A549 (cell line): ENCODE results near the gene CCDC183. TPM values are rescaled to one million over a fixed set of nuclear protein-coding genes. Genes with fewer than 3 reads are reported as not detected.
"Not testable (repeated sequence)": the region's sequence is repeated elsewhere in the genome, so short reads cannot be mapped to it uniquely, and the experiment has no call there.

Experiments
- ATAC-seq, 2 experiments: fragments of 200-7000 bp in 1 of 2; fragments of >200 bp in 1 of 2; cut with Nextera tagmentation in 1 of 2; cut with Tn5 transposase in 1 of 2; 3 replicates each; pipeline versions ENCODE4 v1.8.0 to v1.9.1; 2018 to 2020; ENCODE audit warnings: mild to moderate bottlenecking in 1 of 2, moderate library complexity in 1 of 2
- CTCF ChIA-PET: fragments of 300-600 bp; sonication (Branson Sonifier 250); formaldehyde crosslinking; extraction: SDS; loops from one replicate; lab custom pipeline; 2021; ENCODE audit warnings: antibody characterized with exemption, inconsistent platforms; lab: Yijun Ruan, JAX
- POLR2A ChIA-PET: fragments of 350-600 bp; formaldehyde crosslinking; extraction: SDS; loops from one replicate; lab custom pipeline; 2021; ENCODE audit warnings: antibody characterized with exemption, inconsistent platforms; lab: Yijun Ruan, JAX
- DNase-seq, 2 experiments: peaks; one replicate each; pipeline versions ENCODE4 v3.0.0 to v3.0.0-alpha.2; 2011 to 2016; ENCODE audit warnings: low read depth in 1 of 2, low spot score in 1 of 2
- FAIRE-seq: peaks from 2 replicates; lab custom pipeline; 2011; peaks lifted over from hg19 to GRCh38; lab: Jason Lieb, UNC
- H3K27ac ChIP-seq, 2 experiments: fragments of >200 bp; sonication (Bioruptor Twin); formaldehyde crosslinking; 3 replicates each; pipeline ENCODE4 v1.5.1; 2016 to 2017
- H3K4me1 ChIP-seq: fragments of >200 bp; sonication (Bioruptor Twin); formaldehyde crosslinking; 3 replicates; pipeline ENCODE4 v1.6.1; 2016
- H3K4me2 ChIP-seq: fragments of >200 bp; sonication (Bioruptor Twin); formaldehyde crosslinking; 3 replicates; pipeline ENCODE4 v1.6.1; 2016
- H3K4me3 ChIP-seq: fragments of >200 bp; sonication (Bioruptor Twin); formaldehyde crosslinking; 3 replicates; pipeline ENCODE4 v1.5.1; 2016
- H3K9me3 ChIP-seq: fragments of >200 bp; sonication (Bioruptor Twin); formaldehyde crosslinking; 3 replicates; pipeline ENCODE4 v1.6.1; 2016
- BHLHE40 ChIP-seq: IDR thresholded peaks from 2 replicates; pipeline ENCODE4 v1.6.1; 2012; ENCODE audit warnings: low read depth, low read length, inconsistent platforms
- CBX8 ChIP-seq: fragments of 200-600 bp; sonication (generic); IDR thresholded peaks from 2 replicates; pipeline ENCODE4 v1.6.1; 2016
- CEBPB ChIP-seq, 2 experiments: fragments of >200 bp in 1 of 2; sonication (Bioruptor Twin) in 1 of 2; formaldehyde crosslinking in 1 of 2; IDR thresholded peaks; 2 replicates each; pipeline ENCODE4 v1.6.1; 2012 to 2016
- FOSB ChIP-seq: fragments of 250-450 bp; sonication (Bioruptor Pico); IDR thresholded peaks from 2 replicates; pipeline ENCODE4 v1.5.0; 2020; ENCODE audit warnings: mild to moderate bottlenecking, moderate library complexity
- FOSL2 ChIP-seq, 2 experiments: fragments of 450-650 bp in 1 of 2; fragments of >200 bp in 1 of 2; sonication (Bioruptor Twin) in 1 of 2; formaldehyde crosslinking; IDR thresholded peaks; 2 replicates each; pipeline versions ENCODE4 v1.5.0 to v1.6.1; 2016 to 2020; ENCODE audit warnings: mild to moderate bottlenecking in 1 of 2, moderate library complexity in 1 of 2
- HDAC2 ChIP-seq: fragments of 200-600 bp; sonication (generic); IDR thresholded peaks from 2 replicates; pipeline ENCODE4 v1.6.1; 2016
- HOXA7 ChIP-seq: fragments of 250-450 bp; sonication (Bioruptor Pico); IDR thresholded peaks from 2 replicates; pipeline ENCODE4 v1.5.0; 2020; ENCODE audit warnings: mild to moderate bottlenecking, moderate library complexity
- HOXB5 ChIP-seq: fragments of 250-450 bp; sonication (Bioruptor Pico); IDR thresholded peaks from 2 replicates; pipeline ENCODE4 v1.5.0; 2020; ENCODE audit warnings: mild to moderate bottlenecking, moderate library complexity
- PBX3 ChIP-seq: IDR thresholded peaks from 2 replicates; pipeline ENCODE4 v1.6.1; 2012
- PHF8 ChIP-seq: fragments of 200-600 bp; sonication (generic); IDR thresholded peaks from 2 replicates; pipeline ENCODE4 v1.6.1; 2016; ENCODE audit warnings: low read depth, mild to moderate bottlenecking, antibody characterized with exemption, moderate library complexity, borderline replicate concordance
- POLR2A ChIP-seq: IDR thresholded peaks from 2 replicates; pipeline ENCODE4 v1.6.1; 2012; ENCODE audit warnings: mild to moderate bottlenecking, low read length
- RCOR1 ChIP-seq: fragments of 150-350 bp; IDR thresholded peaks from 2 replicates; pipeline ENCODE4 v1.6.1; 2014; ENCODE audit warnings: antibody characterized with exemption, low read length, low read depth
- RFX5 ChIP-seq: fragments of 450-650 bp; IDR thresholded peaks from 2 replicates; pipeline ENCODE4 v1.7.1; 2014; ENCODE audit warnings: antibody characterized with exemption, mild to moderate bottlenecking, moderate library complexity
- RNF2 ChIP-seq: fragments of 200-600 bp; sonication (generic); IDR thresholded peaks from 2 replicates; pipeline ENCODE4 v1.6.1; 2016; ENCODE audit warnings: low read depth, mild to moderate bottlenecking, antibody characterized with exemption, moderate library complexity, borderline replicate concordance
- SMC3 ChIP-seq: fragments of >200 bp; sonication (Bioruptor Twin); formaldehyde crosslinking; IDR thresholded peaks from 3 replicates; pipeline ENCODE4 v1.6.1; 2018; ENCODE audit warnings: inconsistent platforms
- SREBF2 ChIP-seq: fragments of 450-650 bp; IDR thresholded peaks from 2 replicates; pipeline ENCODE4 v1.6.1; 2014; ENCODE audit warnings: mild to moderate bottlenecking, moderate library complexity
- TFCP2L1 ChIP-seq: fragments of 250-450 bp; sonication (Bioruptor Pico); IDR thresholded peaks from 2 replicates; pipeline ENCODE4 v1.5.0; 2021; ENCODE audit warnings: mild to moderate bottlenecking
- TP53 ChIP-seq: fragments of 250-450 bp; sonication (Bioruptor Pico); IDR thresholded peaks from 2 replicates; pipeline ENCODE4 v1.5.0; 2021; ENCODE audit warnings: mild to moderate bottlenecking, moderate library complexity
- USF2 ChIP-seq: fragments of 450-650 bp; IDR thresholded peaks from 2 replicates; pipeline ENCODE4 v1.6.1; 2014; ENCODE audit warnings: antibody characterized with exemption
- ZSCAN20 ChIP-seq: fragments of 250-450 bp; sonication (Bioruptor Pico); IDR thresholded peaks from 2 replicates; pipeline ENCODE4 v1.8.0; 2022; ENCODE audit warnings: mild to moderate bottlenecking, moderate library complexity
- WGBS: methylation state at CpG from one replicate; pipeline ENCODE4 v1.1.6; 2017; ENCODE audit errors: missing lambda C conversion rate; 5-methylcytosine and 5-hydroxymethylcytosine counted together
- polyA plus RNA-seq, 4 experiments: library from polyadenylated mRNA; depleted of rRNA in 3 of 4; stranded (reverse); fragments of >200 nt; fragmentation: RNase III in 1 of 4; extraction: RNeasy Plus Mini Kit Qiagen cat#74134 plus additional on column Dnase treatment in 1 of 4; gene quantifications; 2 replicates in 3 of 4; 3 replicates in 1 of 4; pipeline ENCODE4 v1.2.3, GENCODE V29; 2011 to 2017

CCDC183 gene
- polyA plus RNA-seq, 2 of the 4 experiments (the other 2 are of a cell fraction), result 0.90 to 1.4 TPM

- no peak for TF ChIP-seq HOXB5 (CRISPR knock-in tag)
- TF ChIP-seq RNF2, result no peak
- no peak for TF ChIP-seq SREBF2
- no peak for TF ChIP-seq HOXA7
- no peak for TF ChIP-seq RCOR1
- no peak for TF ChIP-seq TP53 (CRISPR knock-in tag)
- TF ChIP-seq BHLHE40, result no peak
- TF ChIP-seq FOSL2 (IDR thresholded peaks at IDR 0.05), result no peak
- TF ChIP-seq FOSL2 (CRISPR knock-in tag; IDR thresholded peaks at IDR 0.05), result no peak
- TF ChIP-seq ZSCAN20, result no peak
- no peak for TF ChIP-seq PBX3
- no peak for TF ChIP-seq HDAC2
- TF ChIP-seq USF2, result no peak
- no peak for TF ChIP-seq PHF8
- TF ChIP-seq SMC3, result no peak
- no peak for TF ChIP-seq CEBPB (IDR thresholded peaks at IDR 0.05)
- TF ChIP-seq RFX5, result no peak
- POLR2A ChIA-PET, result interaction anchor here (1.9 kb wide), 1 partner anchor 66 kb away, joined by 7 read pairs; no protein-coding TSS in a partner anchor
- Histone ChIP-seq H3K9me3 (no peaks in the 10 kb centered on the region), H3K4me3 (no peak overlapping the region), H3K27ac (no peak overlapping the region), H3K4me1 (peaks cover 37% of the 10 kb centered on the region), H3K4me2 (no peak overlapping the region)
- no peak for ATAC-seq
- CTCF ChIA-PET, result interaction anchor here (0.7 to 5.7 kb wide), 7 partner anchors 10 to 241 kb away, joined by 3 to 110 read pairs (median 6); partner anchors contain the start of genes AJM1 and RABL6
- DNase-seq, result no peak
- WGBS, result 88% methylated on average over 13 of the region's 14 CpGs
- no peak for FAIRE-seq
These were observed 1.7 kb upstream of the CCDC183 start for GRCh38 chr9:136794281-136794999.

- ChIA-PET CTCF (interaction anchor here (4.1 to 5.7 kb wide), 2 partner anchors 9 to 48 kb away, joined by 30 to 110 read pairs; partner anchors contain the start of genes AJM1 and RABL6), POLR2A (interaction anchor here (1.9 kb wide), 1 partner anchor 67 kb away, joined by 7 read pairs; no protein-coding TSS in a partner anchor)
- FAIRE-seq (no peak), ATAC-seq (no peak), DNase-seq (no peak)
- no peaks in the 10 kb centered on the region for H3K9me3 ChIP-seq
- peaks cover 33% of the 10 kb centered on the region for H3K4me1 ChIP-seq
- WGBS, result 89% methylated on average over 6 of the region's 6 CpGs
- no peak overlapping the region for H3K4me3 ChIP-seq
- no peak overlapping the region for H3K4me2 ChIP-seq
- H3K27ac ChIP-seq, result no peak overlapping the region
- no peak for TF ChIP-seq POLR2A
- no peak for TF ChIP-seq CBX8
- TF ChIP-seq TFCP2L1 (CRISPR knock-in tag), result no peak
- no peak for TF ChIP-seq HOXA7
- TF ChIP-seq FOSB, result no peak
- TF ChIP-seq CEBPB (IDR thresholded peaks at IDR 0.05), result no peak
These were observed 1.2 kb upstream of the CCDC183 start for GRCh38 chr9:136795000-136795348.

- H3K4me3 ChIP-seq, H3K4me2 ChIP-seq, H3K27ac ChIP-seq, ATAC-seq, POLR2A ChIA-PET, FAIRE-seq, DNase-seq, H3K9me3 ChIP-seq: not testable (repeated sequence)
- CTCF ChIA-PET, result interaction anchor here (1.3 to 2.4 kb wide), 2 partner anchors 9 kb away, joined by 3 to 13 read pairs; no protein-coding TSS in a partner anchor
- H3K4me1 ChIP-seq, result peaks cover 37% of the 10 kb centered on the region
- 50% methylated on average over 10 of the region's 10 CpGs for whole genome bisulfite sequencing
These were observed 723 bp downstream of the CCDC183 start for GRCh38 chr9:136796775-136797347.
